Esophagus squamous epithelium (tissue), 4 donors: ENCODE data around the gene EIF3F.

Experiments used
- POLR2A ChIP-seq, 4 donors: fragments of 450-650 bp; IDR thresholded peaks; one replicate each; pipeline ENCODE4 v1.6.1; 2017; ENCODE audit warnings: antibody characterized with exemption in 4 of 4, mild to moderate bottlenecking in 4 of 4, moderate library complexity in 3 of 4
- TF ChIP-seq, protein P1 (sequence below), 6 experiments: fragments of 450-650 bp in 4 of 6; fragments of 200-600 bp in 2 of 6; sonication (generic) in 2 of 6; IDR thresholded peaks; one replicate each; pipeline ENCODE4 v1.5.1; 2016 to 2019; ENCODE audit warnings: antibody characterized with exemption in 6 of 6, mild to moderate bottlenecking in 4 of 6, moderate library complexity in 4 of 6

DNA sequence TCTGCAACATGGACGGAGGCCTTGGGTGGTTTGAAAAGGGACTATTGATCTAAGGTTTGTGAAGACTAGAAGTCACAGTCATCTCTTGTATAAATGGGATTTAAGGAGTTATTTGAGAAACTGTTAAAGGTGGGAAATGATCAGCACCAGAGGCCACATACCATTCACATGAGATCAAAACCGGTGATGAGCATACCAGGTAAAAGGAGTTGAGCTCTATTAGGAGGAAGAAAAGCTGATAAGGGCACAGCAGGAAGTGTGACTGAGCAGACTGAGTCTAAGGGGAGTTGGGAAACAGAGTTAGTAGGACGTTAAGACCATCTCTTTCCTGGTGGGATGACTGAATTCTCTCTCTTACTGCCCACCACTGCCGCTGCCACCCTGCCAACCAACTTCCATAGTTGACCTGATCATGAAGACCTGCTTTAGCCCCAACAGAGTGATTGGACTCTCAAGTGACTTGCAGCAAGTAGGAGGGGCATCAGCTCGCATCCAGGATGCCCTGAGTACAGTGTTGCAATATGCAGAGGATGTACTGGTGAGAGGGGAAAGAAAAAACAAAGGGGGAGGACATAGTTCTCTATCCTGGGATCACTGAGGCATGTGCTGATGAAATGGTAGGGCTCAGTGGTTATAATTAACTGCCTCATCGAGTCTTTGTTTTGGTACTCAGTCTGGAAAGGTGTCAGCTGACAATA lies 7.6 kb downstream of the EIF3F start:
- TF ChIP-seq, protein P1, sequence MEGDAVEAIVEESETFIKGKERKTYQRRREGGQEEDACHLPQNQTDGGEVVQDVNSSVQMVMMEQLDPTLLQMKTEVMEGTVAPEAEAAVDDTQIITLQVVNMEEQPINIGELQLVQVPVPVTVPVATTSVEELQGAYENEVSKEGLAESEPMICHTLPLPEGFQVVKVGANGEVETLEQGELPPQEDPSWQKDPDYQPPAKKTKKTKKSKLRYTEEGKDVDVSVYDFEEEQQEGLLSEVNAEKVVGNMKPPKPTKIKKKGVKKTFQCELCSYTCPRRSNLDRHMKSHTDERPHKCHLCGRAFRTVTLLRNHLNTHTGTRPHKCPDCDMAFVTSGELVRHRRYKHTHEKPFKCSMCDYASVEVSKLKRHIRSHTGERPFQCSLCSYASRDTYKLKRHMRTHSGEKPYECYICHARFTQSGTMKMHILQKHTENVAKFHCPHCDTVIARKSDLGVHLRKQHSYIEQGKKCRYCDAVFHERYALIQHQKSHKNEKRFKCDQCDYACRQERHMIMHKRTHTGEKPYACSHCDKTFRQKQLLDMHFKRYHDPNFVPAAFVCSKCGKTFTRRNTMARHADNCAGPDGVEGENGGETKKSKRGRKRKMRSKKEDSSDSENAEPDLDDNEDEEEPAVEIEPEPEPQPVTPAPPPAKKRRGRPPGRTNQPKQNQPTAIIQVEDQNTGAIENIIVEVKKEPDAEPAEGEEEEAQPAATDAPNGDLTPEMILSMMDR (IDR thresholded peaks at IDR 0.05) = no peak
- TF ChIP-seq POLR2A (IDR thresholded peaks at IDR 0.05) = no peak
